HG03457 (cell line): ENCODE measurements around the gene SLC5A11.

Source experiments
- ATAC-seq: cut with Tn5 transposase; IDR thresholded peaks from one replicate; pipeline ENCODE4 v1.9.1; 2021; ENCODE audit warnings: moderate number of reproducible peaks; ENCODE audit not compliant: unreplicated experiment

Gene SLC5A11

GRCh38 chr16:24915576-24915975 is 69.8 kb downstream of the SLC5A11 start:
- no peak for ATAC-seq

GRCh38 chr16:24917236-24917635 is 71.5 kb downstream of the SLC5A11 start:
- ATAC-seq = no peak

DNA sequence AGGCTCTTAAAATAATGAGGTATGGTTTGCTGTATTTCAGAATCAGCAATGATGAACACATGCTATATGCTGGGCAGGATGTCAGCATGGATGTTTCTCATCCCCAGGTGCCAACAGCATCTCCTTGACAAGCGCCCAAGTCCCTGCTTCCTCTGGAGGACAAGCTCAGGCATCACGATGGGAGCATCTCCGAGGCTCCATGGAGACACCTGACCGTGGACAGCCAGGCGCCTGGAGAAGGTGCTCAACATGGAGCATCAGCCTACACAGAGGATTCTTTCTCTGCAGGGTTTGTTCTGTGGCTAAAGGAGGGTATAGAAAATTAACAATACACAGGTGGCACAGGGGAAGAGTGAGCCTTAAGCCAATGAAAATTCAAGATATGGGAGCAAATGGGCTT is 72.1 kb downstream of the SLC5A11 start:
- no peak for ATAC-seq

GRCh38 chr16:24918641-24919040 is 72.9 kb downstream of the SLC5A11 start:
- ATAC-seq = no peak

DNA sequence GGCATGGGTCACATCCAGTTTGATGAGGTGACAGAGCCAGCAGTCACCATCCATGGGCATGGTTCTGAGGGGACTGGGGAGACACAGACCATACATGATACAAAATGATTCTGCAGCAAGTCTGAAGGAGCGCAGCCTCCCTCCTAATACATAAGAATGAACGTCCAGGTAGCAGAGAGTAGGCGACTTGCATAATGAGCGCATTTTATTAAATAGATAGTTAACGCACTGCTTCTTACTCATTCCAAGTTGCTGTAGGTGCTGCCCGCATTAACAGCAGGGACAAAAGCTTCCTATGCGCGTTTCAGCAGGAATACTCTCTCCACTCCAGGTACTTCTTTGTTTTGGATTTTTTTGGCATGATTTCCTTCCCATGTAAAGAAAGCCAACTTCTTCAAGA is 73.8 kb downstream of the SLC5A11 start:
- ATAC-seq = no peak

DNA sequence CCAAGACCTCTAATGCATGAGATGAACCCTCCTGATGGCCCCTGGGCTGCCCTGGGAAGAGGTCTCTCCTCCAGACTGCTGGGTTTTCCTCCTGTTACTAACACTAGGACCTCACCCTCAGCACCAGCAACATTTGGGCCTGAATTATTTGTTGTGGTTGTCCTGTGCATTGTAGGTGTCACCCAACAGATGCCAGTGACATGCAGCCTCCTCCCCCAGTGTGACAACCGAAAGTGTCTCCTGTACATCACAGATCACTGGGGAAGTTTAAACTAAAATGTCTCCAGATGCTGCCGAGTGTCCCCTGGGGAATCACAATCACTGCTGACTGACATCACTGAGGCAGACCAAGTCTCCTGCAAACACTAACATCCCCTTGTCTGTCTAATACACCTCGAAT is 74.8 kb downstream of the SLC5A11 start:
- no peak for ATAC-seq

- no peak for ATAC-seq
These were observed 75.5 kb downstream of the SLC5A11 start for GRCh38 chr16:24921229-24921628.

DNA sequence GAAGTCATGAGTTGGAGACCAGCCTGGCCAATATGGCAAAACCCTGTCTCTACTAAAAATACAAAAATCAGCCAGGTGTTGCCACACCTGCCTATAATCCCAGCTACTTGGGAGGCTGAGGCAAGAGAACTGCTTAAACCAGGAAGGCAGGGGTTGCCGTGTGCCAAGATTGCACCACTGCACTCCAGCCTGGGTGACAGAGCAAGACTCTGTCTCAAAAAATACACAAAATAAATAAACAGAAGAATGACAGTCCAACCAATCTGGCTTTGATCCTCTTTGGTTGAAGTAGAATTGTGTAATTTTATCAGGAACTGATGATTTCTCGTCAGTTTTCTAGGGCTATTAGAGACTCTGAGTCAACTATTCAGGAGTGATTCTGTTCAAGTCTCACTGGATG is 79.4 kb downstream of the SLC5A11 start:
- no peak for ATAC-seq

DNA sequence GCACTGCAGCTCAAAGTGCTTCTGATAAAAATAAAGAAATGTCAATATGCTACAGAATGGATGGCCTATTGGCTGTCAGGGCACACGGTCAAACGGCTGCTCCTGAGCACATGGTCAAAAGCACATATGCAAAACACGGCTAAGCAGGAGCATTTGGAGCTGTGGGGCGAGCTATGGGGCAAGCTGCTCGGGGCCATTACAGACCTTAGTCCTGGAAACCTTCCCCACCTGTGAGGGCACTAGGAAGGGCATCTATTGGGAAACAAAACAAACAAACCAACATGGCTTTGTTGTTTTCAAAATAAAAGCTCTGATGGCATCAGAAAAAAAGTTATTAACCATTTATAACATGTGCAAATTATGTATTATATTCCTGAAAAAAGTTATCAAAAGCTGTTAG is 83.6 kb downstream of the SLC5A11 start:
- no peak for ATAC-seq

DNA sequence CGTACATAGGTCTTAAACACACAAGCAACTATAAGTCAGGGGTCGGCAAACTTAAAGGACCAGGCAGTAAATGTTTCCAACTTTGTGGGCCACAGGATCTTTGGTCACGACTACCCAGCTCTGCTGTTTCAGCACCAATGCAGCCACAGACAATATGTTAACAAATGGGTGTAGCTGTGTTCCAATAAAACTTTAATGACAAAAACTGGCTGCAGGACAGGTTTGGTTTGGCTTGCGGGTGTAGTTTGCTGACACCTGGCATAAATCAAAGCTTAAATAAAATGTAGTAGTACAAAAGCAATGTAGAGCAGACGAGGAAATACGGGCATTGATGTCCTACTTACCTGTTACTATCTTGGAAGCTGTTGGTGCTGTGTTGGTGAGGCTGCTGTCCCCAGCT is 84.7 kb downstream of the SLC5A11 start:
- ATAC-seq = no peak

- no peak for ATAC-seq
These were observed 85.3 kb downstream of the SLC5A11 start for GRCh38 chr16:24931091-24931490.

DNA sequence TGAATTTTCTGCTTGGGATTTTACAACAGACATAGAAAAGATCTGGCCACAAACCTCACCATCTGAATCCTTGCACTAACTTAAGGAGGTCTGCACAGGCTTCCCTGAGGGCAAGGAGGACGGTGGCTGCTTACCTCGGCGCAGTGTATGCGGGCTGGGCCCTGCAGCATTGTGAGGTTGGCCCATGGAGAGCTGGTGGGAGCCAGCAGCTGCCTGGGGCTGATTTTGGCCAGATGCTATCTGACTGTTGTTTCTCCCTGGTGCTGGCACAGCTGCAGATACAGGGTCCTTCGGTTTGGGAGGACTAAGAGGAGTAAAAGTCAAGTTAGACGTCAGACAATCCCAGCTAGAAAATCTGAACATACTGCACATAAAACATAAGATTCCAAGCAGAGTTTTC is 89.6 kb downstream of the SLC5A11 start:
- no peak for ATAC-seq

DNA sequence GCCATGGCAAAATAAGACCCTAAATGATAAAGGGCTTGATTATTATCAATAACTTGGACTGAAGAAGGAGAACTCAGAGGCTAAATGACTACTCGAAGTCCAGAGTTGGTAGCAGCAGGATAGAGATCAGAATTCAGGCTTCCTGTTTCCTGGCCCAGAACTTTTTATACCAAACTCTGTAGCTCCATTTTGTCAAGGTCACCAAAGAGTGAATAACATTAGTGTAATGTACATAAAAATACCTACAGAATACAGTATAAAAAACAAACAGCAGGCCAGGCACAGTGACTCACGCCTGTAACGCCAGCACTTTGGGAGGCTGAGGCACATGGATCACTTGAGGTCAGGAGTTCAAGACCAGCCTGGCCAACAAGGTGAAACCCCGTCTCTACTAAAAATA is 90.4 kb downstream of the SLC5A11 start:
- ATAC-seq = no peak

GRCh38 chr16:24939224-24939623 is 93.5 kb downstream of the SLC5A11 start:
- no peak for ATAC-seq

- ATAC-seq = no peak
These were observed 94.0 kb downstream of the SLC5A11 start for GRCh38 chr16:24939738-24940137.

GRCh38 chr16:24943471-24943870 is 97.7 kb downstream of the SLC5A11 start:
- ATAC-seq = no peak

DNA sequence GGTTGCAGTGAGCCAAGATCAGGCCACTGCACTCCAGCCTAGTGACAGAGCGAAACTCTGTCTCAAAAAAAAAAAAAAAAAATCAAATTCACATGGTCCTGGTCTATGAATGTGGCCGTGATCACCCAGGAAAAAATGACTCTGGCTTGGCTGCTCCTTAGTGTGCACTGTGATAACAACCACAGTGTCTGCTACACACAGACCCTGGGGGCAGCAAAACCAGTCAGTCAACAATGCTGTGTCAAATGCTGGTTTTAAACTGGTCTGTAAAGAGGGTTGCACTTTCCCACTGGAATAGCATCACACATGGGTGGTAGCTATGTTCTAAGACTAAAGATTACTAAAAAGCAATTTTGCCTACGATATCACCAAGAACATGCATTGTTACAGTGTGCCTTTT is 98.4 kb downstream of the SLC5A11 start:
- ATAC-seq = no peak

- no peak for ATAC-seq
These were observed 100.4 kb downstream of the SLC5A11 start for GRCh38 chr16:24946155-24946554.

DNA sequence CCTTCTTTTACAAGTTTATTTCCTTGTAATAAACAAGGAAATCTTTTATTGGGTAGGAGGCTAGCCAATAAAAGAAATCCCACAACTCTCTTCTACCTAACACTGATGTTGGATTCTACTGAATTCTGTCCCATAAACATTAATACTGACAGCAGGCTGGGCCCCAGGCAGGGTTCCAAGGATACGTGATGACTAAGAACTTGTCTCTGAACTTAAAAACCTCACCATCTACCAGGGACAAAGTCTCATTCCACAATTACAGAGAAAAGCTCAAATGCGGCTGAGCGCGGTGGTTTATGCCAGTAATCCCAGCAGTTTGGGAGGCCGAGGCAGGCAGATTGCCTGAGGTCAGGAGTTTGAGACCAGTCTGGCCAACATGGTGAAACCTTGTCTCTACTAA is 104.5 kb downstream of the SLC5A11 start:
- ATAC-seq = no peak

GRCh38 chr16:24953306-24953705 is 107.5 kb downstream of the SLC5A11 start:
- no peak for ATAC-seq

GRCh38 chr16:24953721-24954120 is 108.0 kb downstream of the SLC5A11 start:
- ATAC-seq = no peak

DNA sequence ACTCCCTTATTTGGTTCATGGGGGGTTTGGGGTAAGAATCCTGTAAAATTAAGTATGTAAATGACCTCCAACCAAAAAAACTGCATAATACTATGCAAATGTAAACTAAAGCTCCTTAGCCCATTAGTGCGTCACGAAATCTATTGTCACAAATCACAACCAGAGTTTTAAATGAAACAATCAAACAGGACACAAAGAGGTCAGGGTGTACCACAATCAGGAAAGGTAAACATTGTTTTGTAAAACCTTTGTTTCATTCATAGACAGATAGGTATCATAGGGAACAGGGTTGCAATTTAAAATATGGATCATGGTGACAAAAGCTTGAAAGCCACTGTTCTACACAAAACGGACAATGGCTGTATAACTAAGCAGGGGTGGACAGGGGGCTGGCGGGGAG is 108.4 kb downstream of the SLC5A11 start:
- ATAC-seq = no peak

- ATAC-seq = no peak
These were observed 110.4 kb downstream of the SLC5A11 start for GRCh38 chr16:24955975-24956731.
